Stimulated activated CD4-positive, alpha-beta T cell treated with anti-CD3 and anti-CD28 coated beads, Interleukin-4, amount 100 ng/mL, for 24 hours (primary cell): Measurements from ENCODE around the gene FHAD1.
A peak's percentile ranks its signal among the peaks of the same experiment; 100 is the strongest.

Experiments
- DNase-seq: peaks from one replicate; pipeline ENCODE4 v3.0.0-alpha.2; 2020

FHAD1 gene

DNA sequence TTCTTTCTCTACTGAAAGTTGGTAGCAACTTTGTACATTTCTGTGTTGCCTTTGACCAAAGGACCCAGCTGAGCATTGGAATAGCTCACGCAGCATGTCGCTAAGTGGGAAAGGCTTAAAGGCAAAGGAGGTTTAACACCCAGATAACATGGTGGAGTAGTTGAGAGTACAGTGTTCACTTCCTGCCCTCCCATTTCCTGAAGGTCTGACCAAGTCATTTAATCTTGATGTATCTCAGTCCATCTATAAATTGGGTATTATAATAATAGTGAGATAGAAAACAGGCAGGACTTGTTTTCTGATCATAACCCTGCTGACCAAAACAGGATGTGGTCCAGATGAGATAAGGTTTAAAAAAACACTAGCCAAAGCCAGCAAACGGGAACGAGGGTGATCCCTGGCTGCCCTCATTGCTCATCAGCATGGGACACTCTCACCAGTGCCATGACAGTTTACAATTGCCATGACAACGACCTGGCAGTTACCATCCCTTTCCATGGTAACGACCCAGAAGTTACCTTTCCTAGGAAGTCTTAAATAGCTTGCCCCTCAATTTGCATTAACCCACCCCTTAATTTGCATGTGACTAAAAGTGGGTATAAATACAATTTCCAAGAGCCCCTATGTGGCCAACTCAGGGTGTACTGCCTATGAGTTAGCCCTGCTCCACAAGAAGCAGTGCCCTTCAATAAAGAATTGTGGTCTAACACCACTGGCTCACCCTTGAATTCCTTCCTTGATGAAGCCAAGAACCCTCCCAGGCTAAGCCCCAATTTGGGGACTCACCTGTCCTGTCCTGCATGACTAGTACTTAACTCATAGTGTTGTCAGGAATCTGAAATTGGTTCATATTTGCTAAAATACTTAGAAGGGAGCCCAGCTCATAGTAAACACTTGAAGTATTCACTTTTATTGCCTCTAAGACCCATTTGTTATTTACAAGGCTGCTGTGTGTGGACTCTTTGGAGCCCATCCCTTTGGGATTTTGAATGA lies 28.4 kb upstream of the FHAD1 start:
- no peak for DNase-seq

- DNase-seq, result no peak
Measured at GRCh38 chr1:15219280-15220023, 27.6 kb upstream of the FHAD1 start.

DNA sequence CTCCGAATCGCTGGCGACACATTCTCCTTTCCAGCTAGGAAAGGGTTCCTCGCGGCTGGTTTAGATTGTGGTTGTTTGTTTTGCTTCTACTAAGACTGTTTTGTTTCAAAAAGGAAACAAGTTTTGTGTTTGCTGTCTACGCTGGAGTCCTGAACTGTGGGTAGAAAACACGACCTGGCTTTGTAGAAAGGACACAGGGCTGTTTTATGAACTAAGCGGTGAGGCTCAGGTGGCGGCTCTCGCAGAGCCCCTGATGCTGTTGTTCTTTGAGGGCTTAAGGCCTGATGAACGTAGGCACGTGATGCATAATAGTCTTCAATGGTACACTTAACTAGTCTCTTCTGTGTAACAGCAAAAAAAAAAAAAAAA lies 27.0 kb upstream of the FHAD1 start:
- no peak for DNase-seq

- DNase-seq, result no peak
Measured at GRCh38 chr1:15220825-15221431, 26.1 kb upstream of the FHAD1 start.

DNA sequence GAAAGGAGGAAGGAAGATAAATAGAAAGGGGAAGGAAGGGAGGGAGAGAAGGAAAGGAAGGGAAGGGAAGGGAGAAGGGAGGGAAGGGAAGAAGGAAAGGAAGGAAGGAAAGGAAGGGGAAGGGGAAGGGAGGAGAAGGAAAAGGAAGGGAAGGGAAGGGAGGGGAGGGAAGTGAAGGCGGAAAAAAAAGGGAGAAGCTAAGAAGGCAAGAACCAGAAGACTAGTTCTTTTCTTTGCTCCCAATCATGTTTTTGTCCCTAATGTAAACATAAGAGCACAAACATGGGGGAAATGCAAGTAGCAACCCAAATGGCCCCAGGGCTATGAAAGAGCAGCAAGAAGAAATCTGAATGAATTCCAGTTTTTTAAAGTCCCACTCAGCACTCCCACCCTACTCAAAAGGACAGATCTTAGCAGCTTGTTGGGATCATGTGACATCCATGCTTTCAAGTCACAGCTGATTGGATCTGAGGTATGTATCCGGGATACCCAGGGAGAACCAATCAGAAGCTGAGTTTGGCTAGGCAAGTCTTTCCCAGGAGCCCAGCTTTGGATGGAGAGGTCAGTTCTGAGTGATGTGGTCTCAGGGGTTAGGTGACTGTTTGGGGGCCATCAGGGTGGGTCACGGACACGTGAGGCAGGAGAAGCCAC lies 24.2 kb upstream of the FHAD1 start:
- DNase-seq, result no peak

DNA sequence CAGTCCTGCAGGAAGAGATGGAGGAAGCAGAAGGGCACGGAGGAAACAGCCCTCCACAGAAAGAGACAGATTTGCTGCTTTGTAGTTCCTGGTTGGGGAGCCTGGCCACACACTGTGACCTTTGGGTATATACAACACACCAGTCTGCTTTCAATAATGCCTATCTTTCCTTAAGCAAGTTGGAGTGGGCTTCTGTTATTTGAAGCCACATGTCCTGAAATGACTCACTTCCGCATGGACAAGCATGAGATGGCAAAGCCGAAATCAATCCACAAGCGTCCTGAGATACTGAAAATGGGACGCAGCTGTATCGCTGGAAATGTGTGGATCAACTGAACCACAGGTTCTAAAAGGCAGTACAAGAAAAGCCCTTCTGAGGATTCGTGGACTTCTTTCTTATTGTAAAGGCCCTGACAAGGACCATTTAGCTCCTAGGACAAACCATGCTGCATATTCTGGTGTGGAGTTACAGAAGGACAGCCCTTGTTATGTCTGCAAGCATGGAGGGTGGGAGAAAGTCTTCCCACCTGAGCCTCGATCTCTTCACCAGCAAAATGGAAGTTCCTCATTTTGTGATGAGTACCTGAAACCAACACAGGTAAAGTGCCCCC lies 22.7 kb upstream of the FHAD1 start:
- no peak for DNase-seq

DNA sequence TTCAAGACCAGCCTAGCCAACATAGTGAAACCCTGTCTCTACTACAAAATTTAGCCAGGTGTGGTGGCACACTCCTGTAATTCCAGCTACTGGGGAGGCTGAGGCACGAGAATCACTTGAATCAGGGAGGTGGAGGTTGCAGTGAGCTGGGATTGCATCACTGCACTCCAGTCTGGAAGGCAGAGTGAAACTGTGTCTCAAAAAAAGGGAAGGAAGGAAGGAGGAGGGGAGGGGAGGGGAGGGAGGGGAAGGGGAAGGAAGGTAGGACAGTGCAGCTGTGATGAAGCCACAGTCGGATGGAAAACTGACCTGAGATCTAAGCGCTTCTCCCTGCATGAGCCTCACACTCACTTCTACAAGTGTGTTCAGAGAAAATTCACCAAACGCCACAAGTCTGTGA lies 22.0 kb upstream of the FHAD1 start:
- no peak for DNase-seq

DNA sequence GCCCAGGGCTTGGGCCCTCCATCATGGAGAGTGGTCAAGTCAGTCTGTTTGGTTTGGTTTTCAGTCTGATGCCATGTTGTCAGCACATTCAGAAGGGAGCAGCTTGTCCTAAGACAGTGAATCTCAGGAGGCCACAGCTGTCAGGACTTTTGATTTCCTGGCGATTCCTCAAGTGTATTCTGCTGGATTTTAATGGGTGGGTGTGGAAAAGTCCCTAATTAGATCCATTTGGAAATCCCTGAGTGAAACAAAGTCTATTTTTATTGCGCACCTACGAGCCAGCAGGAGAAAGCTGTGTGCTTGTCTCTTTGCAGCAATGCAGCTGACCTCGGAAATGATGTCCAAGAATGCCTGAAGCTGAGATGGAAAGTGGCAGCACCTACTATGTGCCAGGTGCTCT lies 21.6 kb upstream of the FHAD1 start:
- DNase-seq, result no peak

GRCh38 chr1:15226388-15227255 lies 20.4 kb upstream of the FHAD1 start:
- no peak for DNase-seq

DNA sequence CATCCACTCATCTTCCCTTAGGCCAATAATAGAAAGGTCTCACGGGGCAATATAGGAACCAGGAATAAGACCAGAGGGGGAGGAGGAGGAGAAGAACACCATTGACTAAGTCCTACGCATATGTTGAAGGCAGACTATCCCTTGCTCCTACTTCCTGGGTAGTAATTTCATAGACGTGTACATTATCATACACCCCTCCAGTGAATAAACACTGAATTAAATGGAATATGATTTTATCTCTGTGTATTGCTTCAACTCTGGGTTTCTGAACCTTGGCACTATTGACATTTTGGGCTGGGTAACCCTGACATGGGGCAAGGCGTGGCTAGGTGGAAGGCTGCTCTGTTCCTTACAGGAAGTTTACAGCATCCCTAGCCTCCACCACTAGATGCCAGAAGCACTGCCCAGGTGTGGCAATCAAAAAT lies 17.3 kb upstream of the FHAD1 start:
- no peak for DNase-seq

DNA sequence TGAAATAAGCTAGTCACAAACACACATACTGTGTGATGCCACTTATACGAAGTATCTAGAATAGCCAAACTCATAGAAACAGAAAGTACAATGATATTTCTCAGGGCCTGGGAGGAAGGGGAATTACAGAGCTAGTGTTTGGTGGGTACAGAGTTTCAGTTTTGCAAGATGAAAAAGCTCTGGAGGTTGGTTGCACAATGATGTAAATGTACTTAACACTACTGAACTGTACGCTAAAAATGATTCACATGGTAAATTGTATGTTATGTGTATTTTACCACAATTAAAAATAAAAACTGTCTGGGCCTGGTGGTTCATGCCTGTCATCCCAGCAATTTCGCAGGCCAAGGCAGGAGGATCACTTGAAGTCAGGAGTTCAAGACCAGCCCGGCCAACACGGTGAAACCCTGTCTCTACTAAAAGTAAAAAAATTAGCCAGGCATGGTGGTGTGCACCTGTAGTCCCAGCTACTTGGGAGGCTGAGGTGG lies 15.3 kb upstream of the FHAD1 start:
- DNase-seq, result peak; percentile 37

- no peak for DNase-seq
Measured at GRCh38 chr1:15233689-15234088, 13.3 kb upstream of the FHAD1 start.

DNA sequence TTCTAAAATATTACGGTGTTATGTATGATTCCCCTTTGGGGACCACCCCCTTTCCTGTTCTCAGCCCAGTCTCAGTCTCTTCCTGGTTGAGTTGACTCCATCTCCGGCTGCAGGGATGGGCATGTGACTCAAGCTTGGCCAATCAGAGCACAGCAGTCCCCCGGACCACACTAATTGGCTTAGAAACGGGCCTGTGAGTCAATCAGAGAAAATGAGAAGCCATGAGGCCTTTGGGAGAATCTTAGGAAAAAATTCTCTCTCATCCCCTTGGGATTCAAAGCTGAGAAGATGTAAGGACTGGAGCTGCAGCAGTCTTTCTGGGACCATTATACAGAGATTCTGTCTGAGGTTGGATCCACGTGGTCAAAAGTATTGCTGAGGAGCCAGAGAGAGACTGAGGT lies 10.7 kb upstream of the FHAD1 start:
- no peak for DNase-seq

GRCh38 chr1:15236746-15237145 lies 10.3 kb upstream of the FHAD1 start:
- no peak for DNase-seq

GRCh38 chr1:15238789-15239188 lies 8.2 kb upstream of the FHAD1 start:
- no peak for DNase-seq

DNA sequence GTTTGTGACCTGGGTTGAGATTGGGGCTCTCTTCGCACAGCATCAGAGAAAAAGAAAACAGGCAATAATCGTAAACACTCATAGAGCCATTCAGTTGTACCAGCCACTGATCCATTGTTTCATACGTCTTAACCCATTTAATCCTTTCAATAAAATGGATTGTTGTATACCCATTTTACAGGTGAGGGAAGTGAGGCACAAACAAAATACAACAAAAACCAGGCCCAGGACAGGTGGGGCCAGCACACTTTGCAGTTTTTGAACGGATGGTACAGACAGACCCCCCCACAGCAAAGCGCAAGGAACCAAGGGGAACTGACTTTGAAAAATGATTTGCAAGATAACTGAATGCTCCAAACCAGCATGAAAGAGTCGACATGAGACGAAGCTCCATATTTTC lies 4.3 kb upstream of the FHAD1 start:
- DNase-seq, result no peak

DNA sequence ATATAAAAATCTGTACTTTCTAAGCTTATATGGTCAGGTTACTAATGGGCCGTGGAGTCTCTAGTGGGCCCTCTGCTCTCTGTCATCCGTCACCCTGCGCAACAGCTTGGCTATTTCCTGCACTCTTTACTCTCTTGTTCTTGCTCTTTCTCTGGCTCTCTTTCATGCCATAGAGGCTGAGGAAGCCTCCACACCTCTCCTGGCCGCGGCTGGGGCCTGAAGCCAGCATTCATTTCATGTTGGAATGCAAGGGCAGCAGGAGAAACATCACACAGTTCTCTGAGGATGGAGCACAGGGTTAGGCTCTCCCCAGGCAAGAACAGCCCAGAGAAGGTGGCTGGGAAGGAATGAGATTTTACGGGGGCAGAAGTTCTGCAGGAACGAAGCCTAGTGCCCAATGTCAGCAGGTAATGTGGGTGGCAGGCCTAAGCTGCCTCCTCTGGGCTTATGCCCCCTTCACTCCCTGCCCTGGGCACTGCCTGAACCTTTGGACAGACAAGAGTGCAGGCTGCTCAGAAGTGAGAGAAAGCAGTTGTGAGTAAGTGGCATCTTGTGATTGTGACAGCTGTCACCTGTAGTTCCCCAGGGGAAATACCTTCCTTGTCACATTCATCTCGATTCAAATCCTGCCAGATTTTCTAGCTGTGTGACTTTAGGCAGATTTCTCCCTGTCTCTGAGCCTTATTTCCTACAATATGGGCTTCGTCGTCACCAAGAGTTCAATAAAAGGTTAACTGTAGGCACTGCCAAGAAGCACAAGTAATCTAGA lies 3.6 kb upstream of the FHAD1 start:
- no peak for DNase-seq

DNA sequence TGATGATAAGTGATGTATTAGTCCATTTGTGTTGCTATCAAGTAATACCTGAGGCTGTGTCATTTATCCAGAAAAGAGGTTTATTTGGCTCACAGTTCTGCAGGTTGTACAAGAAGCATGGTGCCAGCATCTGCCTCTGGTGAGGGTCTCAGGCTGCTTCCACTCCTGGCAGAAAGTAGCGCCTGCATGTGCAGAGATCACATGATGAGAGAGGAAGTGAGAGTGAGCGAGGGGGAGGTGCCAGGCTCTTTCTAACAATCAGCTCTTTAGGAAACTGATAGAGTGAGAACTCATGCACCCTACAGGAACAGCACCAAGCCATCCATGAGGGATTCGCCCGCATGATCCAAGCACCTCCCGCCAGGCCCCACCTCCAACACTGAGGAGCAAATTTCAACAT lies 2.2 kb upstream of the FHAD1 start:
- no peak for DNase-seq

- no peak for DNase-seq
Measured at GRCh38 chr1:15245593-15246360, 1.2 kb upstream of the FHAD1 start.

GRCh38 chr1:15248216-15248615 lies 1.2 kb downstream of the FHAD1 start:
- DNase-seq, result no peak
